K562 (cell line): ENCODE results near the gene CAMK2G. TPM values are rescaled to one million over a fixed set of nuclear protein-coding genes. Genes with fewer than 3 reads are reported as not detected.

ENCODE experiments used
- CHD1 ChIP-seq: fragments of 200-600 bp; sonication (generic); IDR thresholded peaks from one replicate; pipeline ENCODE4 v1.6.1; 2012; ENCODE audit warnings: mild to moderate bottlenecking, moderate library complexity, low read length, inconsistent platforms
- E2F6 ChIP-seq, 2 experiments: IDR thresholded peaks; 2 replicates each; pipeline ENCODE4 v1.6.1; 2011; ENCODE audit warnings: borderline replicate concordance in 1 of 2, control low read depth in 1 of 2, low read depth in 1 of 2, low read length in 1 of 2, mild to moderate bottlenecking in 1 of 2, mixed read lengths in 1 of 2, moderate library complexity in 1 of 2; ENCODE audit not compliant: insufficient read depth in 1 of 2, insufficient read length in 1 of 2, poor library complexity in 1 of 2, severe bottlenecking in 1 of 2; ENCODE audit errors: extremely low read depth in 1 of 2
- EGR1 ChIP-seq: fragments of 450-650 bp; conservative IDR thresholded peaks from 2 replicates; pipeline ENCODE4 v1.6.1; 2017; ENCODE audit warnings: mild to moderate bottlenecking
- FOXJ2 ChIP-seq: fragments of 200-800 bp; sonication (Bioruptor generic); IDR thresholded peaks from 2 replicates; pipeline ENCODE4 v1.6.1; 2016; ENCODE audit warnings: missing genetic modification characterization, missing compliant biosample characterization
- HMGN3 ChIP-seq: IDR thresholded peaks from 2 replicates; pipeline ENCODE4 v1.6.1; 2011; ENCODE audit warnings: borderline replicate concordance, low read depth, mild to moderate bottlenecking, mixed read lengths, low read length; ENCODE audit not compliant: insufficient read length; ENCODE audit errors: extremely low read depth
- SFPQ ChIP-seq: fragments of 200-400 bp; formaldehyde crosslinking; IDR thresholded peaks from 2 replicates; pipeline ENCODE4 v1.6.1; 2017; ENCODE audit warnings: mild to moderate bottlenecking, low read depth, low read length, moderate library complexity
- SPI1 ChIP-seq: IDR thresholded peaks from 2 replicates; pipeline ENCODE4 v1.6.1; 2011; ENCODE audit warnings: low read depth, low read length, control low read depth, borderline replicate concordance
- TCFL5 ChIP-seq: fragments of 250-450 bp; sonication (Bioruptor Pico); conservative IDR thresholded peaks from 2 replicates; pipeline ENCODE4 v1.6.1; 2021; ENCODE audit warnings: mild to moderate bottlenecking, moderate library complexity, matching md5 sums
- TEAD1 ChIP-seq, 2 experiments: fragments of 450-650 bp in 1 of 2; sonication (generic) in 1 of 2; formaldehyde crosslinking; IDR thresholded peaks; 2 replicates each; pipeline versions ENCODE4 v1.4.0 to v1.8.0; 2020 to 2022; ENCODE audit warnings: mild to moderate bottlenecking in 2 of 2, missing genetic modification reagents in 1 of 2
- ZNF695 ChIP-seq: fragments of 450-650 bp; formaldehyde crosslinking; IDR thresholded peaks from 2 replicates; pipeline ENCODE4 v1.4.0; 2020; ENCODE audit warnings: mild to moderate bottlenecking, moderate library complexity
- ZNF696 ChIP-seq: fragments of 250-450 bp; sonication (Bioruptor Pico); conservative IDR thresholded peaks from 2 replicates; pipeline ENCODE4 v1.4.0; 2020; ENCODE audit warnings: mild to moderate bottlenecking, moderate library complexity
- polyA plus RNA-seq, 8 experiments: library from polyadenylated mRNA; depleted of rRNA in 4 of 8; stranded (reverse) in 5 of 8; unstranded in 3 of 8; fragments of >200 nt; fragmentation: Nextera tagmentation in 2 of 8; fragmentation: Illumina TruSeq in 1 of 8; extraction: Ambion mirVana in 2 of 8; extraction: Trizol in 1 of 8; gene quantifications; 2 replicates each; pipeline versions ENCODE4 v1.2.1 to v1.2.3, GENCODE V29; 2011 to 2014; ENCODE audit warnings: inconsistent platforms in 1 of 8, missing spikeins in 1 of 8
- total RNA-seq, 7 experiments: library from RNA; depleted of rRNA in 6 of 7; stranded (reverse); fragments of >200 nt in 6 of 7; fragmentation: Illumina TruSeq in 2 of 7; extraction: Trizol in 2 of 7; gene quantifications; 2 replicates each; pipeline versions ENCODE4 v1.2.1 to v1.2.3, GENCODE V29; 2011 to 2021; ENCODE audit warnings: low replicate concordance in 1 of 7
- TF ChIP-seq, protein P1 (sequence below), 2 experiments: fragments of 200-800 bp in 1 of 2; sonication (Bioruptor generic) in 1 of 2; sonication (generic) in 1 of 2; formaldehyde crosslinking in 1 of 2; IDR thresholded peaks in 1 of 2; conservative IDR thresholded peaks in 1 of 2; 2 replicates each; pipeline versions ENCODE4 v1.5.0 to v1.6.1; 2016 to 2020; ENCODE audit warnings: missing compliant biosample characterization in 1 of 2, missing genetic modification characterization in 1 of 2, missing genetic modification reagents in 1 of 2
- TF ChIP-seq, protein P2 (sequence below): sonication (generic); formaldehyde crosslinking; IDR thresholded peaks from 2 replicates; pipeline ENCODE4 v1.9.0; 2022; ENCODE audit warnings: mild to moderate bottlenecking, missing genetic modification reagents
- TF ChIP-seq, protein P3 (sequence below): sonication (generic); formaldehyde crosslinking; IDR thresholded peaks from 2 replicates; pipeline ENCODE4 v1.8.1; 2023; ENCODE audit warnings: missing genetic modification reagents, mild to moderate bottlenecking, borderline replicate concordance

Gene CAMK2G
- total and polyA plus RNA-seq, 9 of the 15 experiments (the other 6 are each of a cell fraction or from before 2014, with no cell fraction given), result 9.0 to 37.9 (median 32.6) TPM

DNA sequence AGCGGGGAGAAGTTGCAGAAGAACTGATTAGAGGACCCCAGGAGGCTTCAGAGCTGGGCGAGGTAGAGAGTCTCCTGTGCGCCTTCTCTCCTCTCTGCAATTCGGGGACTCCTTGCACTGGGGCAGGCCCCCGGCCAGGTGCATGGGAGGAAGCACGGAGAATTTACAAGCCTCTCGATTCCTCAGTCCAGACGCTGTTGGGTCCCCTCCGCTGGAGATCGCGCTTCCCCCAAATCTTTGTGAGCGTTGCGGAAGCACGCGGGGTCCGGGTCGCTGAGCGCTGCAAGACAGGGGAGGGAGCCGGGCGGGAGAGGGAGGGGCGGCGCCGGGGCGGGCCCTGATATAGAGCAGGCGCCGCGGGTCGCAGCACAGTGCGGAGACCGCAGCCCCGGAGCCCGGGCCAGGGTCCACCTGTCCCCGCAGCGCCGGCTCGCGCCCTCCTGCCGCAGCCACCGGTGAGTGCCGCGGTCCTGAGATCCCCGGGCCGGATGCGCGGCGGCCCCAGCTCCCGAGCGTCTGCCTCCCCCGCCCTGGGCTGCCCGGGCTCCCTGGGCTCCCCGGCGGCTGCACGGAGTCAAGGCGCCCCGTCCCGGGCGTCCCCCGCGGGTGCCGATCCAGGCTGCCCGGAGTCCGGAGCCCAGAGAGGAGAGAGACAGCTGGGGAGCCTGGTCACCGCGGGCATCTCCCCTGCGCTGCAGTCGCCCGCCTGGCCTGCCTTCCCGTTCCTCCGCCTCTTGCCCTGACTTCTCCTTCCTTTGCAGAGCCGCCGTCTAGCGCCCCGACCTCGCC lies 36.6 kb upstream of the CAMK2G start, which contains the start of gene PLAU (continued):
- TF ChIP-seq SFPQ, result no peak
- TF ChIP-seq, protein P1, sequence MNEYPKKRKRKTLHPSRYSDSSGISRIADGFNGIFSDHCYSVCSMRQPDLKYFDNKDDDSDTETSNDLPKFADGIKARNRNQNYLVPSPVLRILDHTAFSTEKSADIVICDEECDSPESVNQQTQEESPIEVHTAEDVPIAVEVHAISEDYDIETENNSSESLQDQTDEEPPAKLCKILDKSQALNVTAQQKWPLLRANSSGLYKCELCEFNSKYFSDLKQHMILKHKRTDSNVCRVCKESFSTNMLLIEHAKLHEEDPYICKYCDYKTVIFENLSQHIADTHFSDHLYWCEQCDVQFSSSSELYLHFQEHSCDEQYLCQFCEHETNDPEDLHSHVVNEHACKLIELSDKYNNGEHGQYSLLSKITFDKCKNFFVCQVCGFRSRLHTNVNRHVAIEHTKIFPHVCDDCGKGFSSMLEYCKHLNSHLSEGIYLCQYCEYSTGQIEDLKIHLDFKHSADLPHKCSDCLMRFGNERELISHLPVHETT (CRISPR knock-in tag; conservative IDR thresholded peaks at IDR 0.05 in 1 of 2, IDR thresholded peaks at IDR 0.05 in 1 of 2), result peak in 1 of 2 experiments; percentile 50; a peak in 2 of 4 replicates
- peak in 1 of 2 experiments; percentile 17; a peak in 1 of 4 replicates for TF ChIP-seq TEAD1 (CRISPR knock-in tag; IDR thresholded peaks at IDR 0.05)
- no peak for TF ChIP-seq ZNF695 (CRISPR knock-in tag)
- TF ChIP-seq, protein P2, sequence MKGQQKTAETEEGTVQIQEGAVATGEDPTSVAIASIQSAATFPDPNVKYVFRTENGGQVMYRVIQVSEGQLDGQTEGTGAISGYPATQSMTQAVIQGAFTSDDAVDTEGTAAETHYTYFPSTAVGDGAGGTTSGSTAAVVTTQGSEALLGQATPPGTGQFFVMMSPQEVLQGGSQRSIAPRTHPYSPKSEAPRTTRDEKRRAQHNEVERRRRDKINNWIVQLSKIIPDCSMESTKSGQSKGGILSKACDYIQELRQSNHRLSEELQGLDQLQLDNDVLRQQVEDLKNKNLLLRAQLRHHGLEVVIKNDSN (CRISPR knock-in tag), result peak; percentile 16; the same call in 1 of the 2 replicates
- TF ChIP-seq CHD1, result peak; percentile 4
- TF ChIP-seq FOXJ2, result no peak
- TF ChIP-seq EGR1, result 0 out of 2 replicates have a peak, but pooled peaks have one; percentile 14
- TF ChIP-seq TCFL5 (CRISPR knock-in tag), result no peak
- TF ChIP-seq SPI1, result no peak
- no peak for TF ChIP-seq ZNF696 (CRISPR knock-in tag)
- TF ChIP-seq HMGN3, result peak; percentile 95
- peak in 1 of 2 experiments; percentile 87 for TF ChIP-seq E2F6 (IDR thresholded peaks at IDR 0.05; ENCODE audit: borderline replicate concordance in 1 of 2, extremely low read depth in 1 of 2, insufficient read depth in 1 of 2, insufficient read length in 1 of 2, low read depth in 1 of 2, low read length in 1 of 2, poor library complexity in 1 of 2, severe bottlenecking in 1 of 2)
- TF ChIP-seq, protein P3, sequence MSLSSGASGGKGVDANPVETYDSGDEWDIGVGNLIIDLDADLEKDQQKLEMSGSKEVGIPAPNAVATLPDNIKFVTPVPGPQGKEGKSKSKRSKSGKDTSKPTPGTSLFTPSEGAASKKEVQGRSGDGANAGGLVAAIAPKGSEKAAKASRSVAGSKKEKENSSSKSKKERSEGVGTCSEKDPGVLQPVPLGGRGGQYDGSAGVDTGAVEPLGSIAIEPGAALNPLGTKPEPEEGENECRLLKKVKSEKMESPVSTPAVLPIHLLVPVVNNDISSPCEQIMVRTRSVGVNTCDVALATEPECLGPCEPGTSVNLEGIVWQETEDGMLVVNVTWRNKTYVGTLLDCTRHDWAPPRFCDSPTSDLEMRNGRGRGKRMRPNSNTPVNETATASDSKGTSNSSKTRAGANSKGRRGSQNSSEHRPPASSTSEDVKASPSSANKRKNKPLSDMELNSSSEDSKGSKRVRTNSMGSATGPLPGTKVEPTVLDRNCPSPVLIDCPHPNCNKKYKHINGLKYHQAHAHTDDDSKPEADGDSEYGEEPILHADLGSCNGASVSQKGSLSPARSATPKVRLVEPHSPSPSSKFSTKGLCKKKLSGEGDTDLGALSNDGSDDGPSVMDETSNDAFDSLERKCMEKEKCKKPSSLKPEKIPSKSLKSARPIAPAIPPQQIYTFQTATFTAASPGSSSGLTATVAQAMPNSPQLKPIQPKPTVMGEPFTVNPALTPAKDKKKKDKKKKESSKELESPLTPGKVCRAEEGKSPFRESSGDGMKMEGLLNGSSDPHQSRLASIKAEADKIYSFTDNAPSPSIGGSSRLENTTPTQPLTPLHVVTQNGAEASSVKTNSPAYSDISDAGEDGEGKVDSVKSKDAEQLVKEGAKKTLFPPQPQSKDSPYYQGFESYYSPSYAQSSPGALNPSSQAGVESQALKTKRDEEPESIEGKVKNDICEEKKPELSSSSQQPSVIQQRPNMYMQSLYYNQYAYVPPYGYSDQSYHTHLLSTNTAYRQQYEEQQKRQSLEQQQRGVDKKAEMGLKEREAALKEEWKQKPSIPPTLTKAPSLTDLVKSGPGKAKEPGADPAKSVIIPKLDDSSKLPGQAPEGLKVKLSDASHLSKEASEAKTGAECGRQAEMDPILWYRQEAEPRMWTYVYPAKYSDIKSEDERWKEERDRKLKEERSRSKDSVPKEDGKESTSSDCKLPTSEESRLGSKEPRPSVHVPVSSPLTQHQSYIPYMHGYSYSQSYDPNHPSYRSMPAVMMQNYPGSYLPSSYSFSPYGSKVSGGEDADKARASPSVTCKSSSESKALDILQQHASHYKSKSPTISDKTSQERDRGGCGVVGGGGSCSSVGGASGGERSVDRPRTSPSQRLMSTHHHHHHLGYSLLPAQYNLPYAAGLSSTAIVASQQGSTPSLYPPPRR (CRISPR knock-in tag), result 0 out of 2 replicates have a peak, but pooled peaks have one; percentile 76
